Measurements from ENCODE around the gene TENT4B.

GRCh38 chr16:50193594-50193993 is 40.5 kb downstream of the TENT4B start:
- TF ChIP-seq, protein P1, sequence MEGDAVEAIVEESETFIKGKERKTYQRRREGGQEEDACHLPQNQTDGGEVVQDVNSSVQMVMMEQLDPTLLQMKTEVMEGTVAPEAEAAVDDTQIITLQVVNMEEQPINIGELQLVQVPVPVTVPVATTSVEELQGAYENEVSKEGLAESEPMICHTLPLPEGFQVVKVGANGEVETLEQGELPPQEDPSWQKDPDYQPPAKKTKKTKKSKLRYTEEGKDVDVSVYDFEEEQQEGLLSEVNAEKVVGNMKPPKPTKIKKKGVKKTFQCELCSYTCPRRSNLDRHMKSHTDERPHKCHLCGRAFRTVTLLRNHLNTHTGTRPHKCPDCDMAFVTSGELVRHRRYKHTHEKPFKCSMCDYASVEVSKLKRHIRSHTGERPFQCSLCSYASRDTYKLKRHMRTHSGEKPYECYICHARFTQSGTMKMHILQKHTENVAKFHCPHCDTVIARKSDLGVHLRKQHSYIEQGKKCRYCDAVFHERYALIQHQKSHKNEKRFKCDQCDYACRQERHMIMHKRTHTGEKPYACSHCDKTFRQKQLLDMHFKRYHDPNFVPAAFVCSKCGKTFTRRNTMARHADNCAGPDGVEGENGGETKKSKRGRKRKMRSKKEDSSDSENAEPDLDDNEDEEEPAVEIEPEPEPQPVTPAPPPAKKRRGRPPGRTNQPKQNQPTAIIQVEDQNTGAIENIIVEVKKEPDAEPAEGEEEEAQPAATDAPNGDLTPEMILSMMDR (conservative IDR thresholded peaks at IDR 0.05; ENCODE audit: low read depth, low read length): no peak
- no peak for TF ChIP-seq EZH2 (IDR thresholded peaks at IDR 0.05; ENCODE audit: borderline replicate concordance, low read depth, low read length, poor library complexity, severe bottlenecking)
